Measurements from ENCODE around the gene SOX18. TPM values are rescaled to one million over a fixed set of nuclear protein-coding genes. Genes with fewer than 3 reads are reported as not detected.

The SOX18 gene
- polyA plus RNA-seq, 10 donors = 7.0 to 16.8 (median 10.7) TPM

DNA sequence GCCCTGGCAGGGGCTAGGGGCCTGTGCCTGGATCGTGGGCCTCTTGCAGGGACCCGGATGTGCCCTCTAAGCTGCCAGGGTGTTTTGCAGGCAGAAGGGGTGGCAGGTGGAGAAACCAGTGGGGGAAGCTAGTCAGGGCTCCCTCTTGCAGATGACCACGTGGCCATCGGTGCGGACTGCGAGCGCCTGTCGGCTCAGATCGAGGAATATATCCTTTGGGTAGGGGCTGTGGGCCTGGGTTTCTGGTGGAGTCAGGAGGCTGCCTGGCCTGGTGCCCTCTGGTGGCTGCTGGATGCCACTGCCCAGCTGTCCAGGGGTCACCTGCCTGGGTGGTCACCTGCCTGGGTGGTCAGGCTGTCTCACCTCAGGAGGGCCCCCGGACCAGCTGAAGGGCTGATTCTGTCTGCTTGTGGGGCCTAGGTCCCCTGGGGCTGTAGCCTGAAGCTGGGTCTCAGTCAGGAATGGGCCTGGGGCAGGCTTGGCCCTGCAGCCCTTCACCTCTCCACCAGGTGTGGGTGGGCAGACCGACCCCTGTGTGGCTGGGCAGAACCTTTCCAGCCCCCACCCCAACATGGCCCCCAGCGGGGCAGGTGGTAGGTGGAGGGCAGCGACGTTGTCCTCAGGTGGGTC lies 20.3 kb upstream of the SOX18 start:
- DNase-seq = no peak

DNA sequence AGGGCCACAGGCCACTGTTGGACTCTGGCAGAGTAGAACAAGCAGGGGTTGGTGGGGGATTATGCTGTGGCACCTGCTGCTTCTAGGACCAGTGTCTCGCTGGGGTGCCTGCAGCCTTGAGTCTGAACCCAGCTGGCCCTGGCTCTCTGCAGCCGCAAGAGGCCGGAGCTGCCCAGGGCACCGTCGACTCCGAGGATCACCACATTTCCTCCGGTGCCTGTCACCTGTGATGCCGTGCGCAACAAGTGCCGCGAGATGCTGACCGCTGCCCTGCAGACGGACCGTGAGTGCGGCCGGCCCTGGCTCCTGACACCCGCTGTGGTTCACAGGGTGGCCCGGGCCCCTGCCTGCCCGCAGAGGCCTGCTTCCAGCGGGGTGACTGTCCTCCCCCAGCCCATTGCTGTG lies 19.8 kb upstream of the SOX18 start:
- no peak for DNase-seq

- DNase-seq = no peak
Measured at GRCh38 chr20:64068386-64069208, 19.2 kb upstream of the SOX18 start.

- no peak for DNase-seq
Measured at GRCh38 chr20:64067733-64068307, 18.4 kb upstream of the SOX18 start.

DNA sequence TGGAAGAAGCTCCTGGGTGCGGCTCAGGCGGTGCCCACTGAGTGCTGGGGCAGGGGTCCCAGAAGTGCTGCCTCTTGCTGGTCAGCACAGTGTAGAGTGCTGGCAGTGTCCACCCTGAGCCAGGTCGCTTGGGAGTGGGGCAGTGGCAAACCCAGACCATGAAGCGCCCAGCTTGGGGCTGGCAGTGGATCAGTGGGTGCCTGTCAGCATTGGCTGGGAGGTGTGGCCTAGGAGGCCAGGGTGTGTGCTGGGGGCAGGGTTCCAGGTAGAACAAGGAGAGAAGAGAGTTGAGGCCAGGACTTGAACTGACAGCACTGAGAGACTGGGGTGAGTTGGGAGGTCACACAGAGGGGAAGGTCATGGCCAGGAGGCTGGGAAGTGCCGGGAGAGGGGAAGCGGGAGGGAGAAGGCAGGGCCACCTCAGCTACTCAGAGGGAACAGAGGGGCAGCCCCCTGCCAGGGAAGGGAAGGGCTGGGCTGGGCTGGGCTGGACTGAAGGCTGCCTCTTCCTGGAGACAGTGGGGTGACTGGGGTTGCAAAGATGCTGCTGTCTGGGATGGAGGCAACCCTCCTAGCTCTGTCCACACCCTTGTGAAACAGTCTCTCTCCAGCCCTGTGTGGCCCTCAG lies 17.7 kb upstream of the SOX18 start:
- no peak for DNase-seq

GRCh38 chr20:64065974-64066343 lies 16.5 kb upstream of the SOX18 start:
- no peak for DNase-seq

DNA sequence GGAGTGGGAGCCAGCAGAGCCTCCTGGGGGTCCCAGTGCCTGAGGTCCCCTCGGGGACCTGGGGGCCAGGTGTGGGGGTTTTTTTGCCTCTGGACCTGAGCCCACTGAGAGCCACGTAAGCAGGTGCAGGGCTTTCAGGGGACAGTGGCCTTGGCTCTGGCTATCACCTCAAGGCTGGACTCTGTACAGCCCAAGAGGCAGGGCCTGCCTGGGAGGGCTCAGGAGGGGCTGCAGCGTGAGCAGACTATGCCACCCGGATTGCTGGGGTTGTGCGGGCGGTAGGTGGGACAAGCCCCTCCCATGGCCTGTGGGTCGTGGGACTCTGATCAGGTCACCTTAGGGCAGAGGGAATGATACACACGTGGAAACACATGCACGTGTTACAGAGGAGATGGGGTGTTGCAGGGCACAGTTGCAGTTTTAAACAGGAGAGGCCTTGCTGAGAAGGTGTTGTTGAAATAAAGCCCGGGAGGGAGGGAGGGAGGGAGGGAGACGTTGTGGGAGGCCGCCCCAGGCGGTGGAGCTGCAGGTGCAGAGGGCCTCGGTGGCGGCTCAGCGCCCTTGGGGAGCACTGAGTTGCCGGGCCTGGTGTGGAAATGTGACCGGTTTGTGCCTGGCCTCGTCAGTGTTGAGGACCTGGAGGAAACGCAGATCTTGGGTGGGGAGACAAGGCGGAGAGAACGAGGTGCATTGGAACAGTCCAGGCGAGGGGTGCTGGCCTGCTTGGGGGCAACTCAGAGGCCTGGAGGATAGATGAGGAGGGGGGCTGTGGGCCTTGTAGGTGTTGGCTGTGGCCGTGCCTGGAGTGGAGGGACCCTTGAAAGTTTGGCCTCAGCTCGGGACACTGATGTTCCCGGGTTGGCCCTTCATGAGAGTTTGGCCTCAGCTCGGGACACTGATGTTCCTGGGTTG lies 15.9 kb upstream of the SOX18 start:
- no peak for DNase-seq

GRCh38 chr20:64064145-64064698 lies 14.8 kb upstream of the SOX18 start:
- DNase-seq = no peak

DNA sequence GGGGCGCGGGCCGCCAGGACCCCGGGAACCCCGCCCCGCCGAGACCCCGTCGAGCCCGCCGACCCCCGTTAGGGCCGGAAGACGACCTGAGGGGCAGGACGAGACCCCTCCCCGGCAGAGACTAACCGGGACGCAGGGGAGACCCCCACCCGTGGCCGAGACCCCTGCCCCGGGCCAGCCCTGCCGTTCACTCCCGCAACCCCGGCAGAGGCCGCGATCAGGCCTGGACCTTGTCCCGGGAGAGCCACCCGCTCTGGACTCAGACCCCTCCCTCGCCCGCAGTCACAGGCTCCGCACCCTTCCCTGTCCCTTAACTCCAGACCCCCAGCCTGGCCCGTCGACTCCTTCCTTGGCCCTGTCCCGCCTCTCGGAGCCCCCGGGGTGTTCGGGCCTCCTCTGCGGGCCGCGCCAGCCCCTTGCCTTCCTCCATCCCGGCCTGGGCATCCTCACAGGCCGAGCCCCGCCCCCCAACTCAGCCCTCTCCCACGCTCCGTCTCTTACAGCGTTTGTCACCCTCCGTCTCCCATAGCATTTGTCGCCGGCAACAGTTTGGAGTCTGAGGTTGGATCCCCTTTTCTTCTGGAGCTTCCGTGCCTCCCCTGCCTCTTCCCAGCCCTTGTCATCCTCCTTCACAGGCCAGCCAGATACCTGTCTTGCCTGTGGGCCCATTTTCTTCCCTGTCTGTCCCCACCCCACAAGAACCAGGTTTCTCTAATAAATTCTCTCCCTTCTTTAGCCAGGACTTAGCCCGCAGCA lies 14.1 kb upstream of the SOX18 start:
- DNase-seq = peak in 1 of 3 donors; percentile 51

DNA sequence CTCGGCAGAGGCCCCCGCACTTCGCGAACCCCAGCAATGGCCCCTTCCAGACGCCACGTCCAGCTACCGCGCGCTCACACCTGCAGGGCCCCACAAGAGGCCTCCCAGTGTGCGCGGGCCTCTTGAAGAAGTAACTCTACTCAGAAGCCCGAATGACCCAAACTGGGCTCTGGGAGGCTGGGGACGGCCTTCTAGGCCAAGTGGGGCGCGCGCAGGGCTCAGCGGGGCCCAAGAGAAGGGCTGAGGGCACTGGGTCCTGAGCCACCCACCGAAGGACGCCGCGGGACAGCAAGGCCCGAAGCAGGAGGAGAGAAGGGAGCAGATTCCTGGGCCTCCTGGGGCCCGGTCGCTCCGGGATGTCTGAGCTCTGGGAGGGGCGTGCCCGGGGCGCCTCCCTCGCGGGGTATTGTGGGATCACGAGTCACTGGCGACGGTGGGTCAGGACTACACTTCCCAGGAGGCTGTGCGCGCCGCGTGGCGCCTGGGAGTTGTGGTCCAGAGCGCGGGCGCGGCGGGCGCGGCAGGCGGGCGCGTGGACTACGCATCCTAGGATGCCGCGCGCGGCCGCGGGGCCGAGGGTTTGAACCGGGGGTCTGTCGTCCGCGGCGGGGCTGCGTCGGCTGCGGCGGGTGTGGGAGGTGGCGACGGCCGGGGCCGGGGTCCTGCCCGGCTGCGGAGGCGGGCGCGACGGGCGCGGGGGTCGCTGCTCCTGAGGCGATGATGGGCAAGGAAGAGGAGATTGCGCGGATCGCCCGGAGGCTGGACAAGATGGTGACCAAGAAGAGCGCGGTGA lies 13.4 kb upstream of the SOX18 start, which contains the start of gene TCEA2:
TSS of gene TCEA2 (plus strand) at position 603 of the 793 bp plus-strand sequence. CDS start at position 718, 115 bp downstream.
- peak; percentile 96 to 98 (median 98) for DNase-seq

DNA sequence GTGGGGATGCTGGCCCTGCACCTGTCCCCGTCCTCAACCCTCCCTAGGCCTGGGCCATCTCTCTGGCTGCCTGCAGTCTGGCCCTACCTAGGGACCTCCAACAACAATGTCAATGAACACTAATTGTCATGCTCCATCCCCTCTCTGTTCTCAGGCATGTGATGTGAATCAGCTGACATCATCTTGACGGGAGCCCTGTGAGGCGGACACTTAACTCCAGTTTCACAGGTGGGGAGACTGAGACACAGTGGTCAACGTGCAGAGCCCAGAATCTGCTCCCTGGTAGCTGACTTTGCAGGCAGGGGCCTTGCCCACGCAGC lies 12.8 kb upstream of the SOX18 start:
- DNase-seq = no peak

- DNase-seq = no peak
Measured at GRCh38 chr20:64058536-64058935, 9.1 kb upstream of the SOX18 start.

GRCh38 chr20:64057628-64058498 lies 8.4 kb upstream of the SOX18 start:
- DNase-seq = peak in 1 of 3 donors; percentile 74

GRCh38 chr20:64056889-64057627 lies 7.6 kb upstream of the SOX18 start:
- no peak for DNase-seq

DNA sequence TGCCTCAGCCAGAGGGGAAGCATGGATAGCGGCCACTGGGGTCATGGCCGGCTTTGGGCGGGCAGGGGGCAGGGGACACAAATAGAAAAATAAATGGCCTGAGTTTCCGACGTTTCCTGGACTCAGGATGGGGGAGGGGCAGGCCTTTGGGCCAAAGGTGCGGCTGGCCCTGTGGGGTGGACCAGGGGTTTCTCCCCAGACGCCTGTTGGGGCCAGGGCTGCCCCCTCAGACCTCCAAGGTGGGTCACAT lies 7.1 kb upstream of the SOX18 start:
- no peak for DNase-seq

DNA sequence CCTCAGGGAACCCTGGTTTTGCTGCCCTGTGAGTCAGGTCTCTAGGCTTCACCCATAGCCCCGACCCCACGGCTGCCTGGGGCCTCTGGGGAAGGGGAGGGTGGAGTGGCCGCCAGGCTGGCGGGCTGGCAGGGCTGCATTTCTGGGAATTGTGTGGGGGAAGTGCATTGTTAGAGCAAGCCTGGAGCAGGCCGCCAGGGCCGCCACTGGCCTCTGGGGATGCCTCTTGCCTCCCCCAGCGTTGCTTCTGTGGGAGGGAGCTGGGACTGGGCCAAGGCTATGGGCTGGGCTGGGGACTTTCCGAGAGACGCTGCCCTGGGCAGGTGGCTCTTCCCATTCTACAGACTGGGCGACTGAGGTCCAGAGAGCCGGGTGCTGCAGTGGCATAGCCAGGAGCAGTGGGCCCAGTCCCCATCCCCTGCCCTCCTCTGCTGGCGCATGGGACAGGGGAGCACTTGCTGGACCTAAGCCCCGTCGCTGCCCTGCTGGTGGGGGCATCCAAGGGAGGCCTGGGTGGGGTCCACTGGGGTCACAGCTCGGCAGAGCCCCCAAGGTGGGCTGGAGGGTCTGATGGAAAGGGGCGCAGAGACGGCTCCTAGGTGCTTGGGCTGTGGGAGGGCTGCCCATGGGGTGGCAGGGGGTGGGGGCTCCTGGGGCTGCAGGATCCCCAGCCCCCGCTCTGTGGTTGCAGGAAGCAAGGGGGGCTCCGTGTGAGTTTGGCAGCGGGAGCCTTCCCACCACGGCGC lies 6.6 kb upstream of the SOX18 start:
- no peak for DNase-seq

- DNase-seq = no peak
Measured at GRCh38 chr20:64055396-64055892, 6.0 kb upstream of the SOX18 start.
